ENCODE results near the gene ATP5PB.

ATP5PB gene

GRCh38 chr1:111463029-111463683 lies 13.9 kb downstream of the ATP5PB start:
- Histone ChIP-seq H3K27me3 (ENCODE audit: insufficient read depth, low read length) (no peaks in the 10 kb centered on the region), H3K4me1 (ENCODE audit: insufficient read depth, low read length, severe bottlenecking) (no peaks in the 10 kb centered on the region), H3K9ac (ENCODE audit: low read length) (no peak overlapping the region), H3K9me2 (ENCODE audit: low read depth, low read length) (no peaks in the 10 kb centered on the region), H3K27ac (ENCODE audit: low read depth, low read length, poor library complexity, severe bottlenecking) (no peak overlapping the region), H3K79me2 (ENCODE audit: insufficient read depth, low read length) (no peaks in the 10 kb centered on the region), H3K4me3 (ENCODE audit: low read depth, low read length, poor library complexity, severe bottlenecking) (no peak overlapping the region), H3K4me2 (ENCODE audit: low read length) (no peak overlapping the region), H3K36me3 (ENCODE audit: insufficient read depth, low read length) (peaks cover 59% of the 10 kb centered on the region), H4K20me1 (ENCODE audit: insufficient read depth, low read length) (no peaks in the 10 kb centered on the region), H3F3A (ENCODE audit: insufficient read depth, low read length) (no peaks in the 10 kb centered on the region), H3K9me3 (ENCODE audit: low read length) (no peaks in the 10 kb centered on the region), H2AFZ (ENCODE audit: low read length) (no peak overlapping the region)
- TF ChIP-seq CTCF (IDR thresholded peaks at IDR 0.05; ENCODE audit: low read length) = no peak
- no peak for TF ChIP-seq EZH2 (IDR thresholded peaks at IDR 0.05; ENCODE audit: borderline replicate concordance, low read length)

GRCh38 chr1:111465754-111466153 lies 16.5 kb downstream of the ATP5PB start:
- no peak for TF ChIP-seq EZH2 (IDR thresholded peaks at IDR 0.05; ENCODE audit: borderline replicate concordance, low read length)
- TF ChIP-seq CTCF (IDR thresholded peaks at IDR 0.05; ENCODE audit: low read length) = no peak

GRCh38 chr1:111466480-111466879 lies 17.2 kb downstream of the ATP5PB start:
- Histone ChIP-seq H3K36me3 (ENCODE audit: insufficient read depth, low read length) (peaks cover 47% of the 10 kb centered on the region), H3K9ac (ENCODE audit: low read length) (no peak overlapping the region), H3K9me3 (ENCODE audit: low read length) (no peaks in the 10 kb centered on the region), H3K79me2 (ENCODE audit: insufficient read depth, low read length) (no peaks in the 10 kb centered on the region), H3K9me2 (ENCODE audit: low read depth, low read length) (no peaks in the 10 kb centered on the region), H3K4me1 (ENCODE audit: insufficient read depth, low read length, severe bottlenecking) (peaks cover 14% of the 10 kb centered on the region), H3K4me3 (ENCODE audit: low read depth, low read length, poor library complexity, severe bottlenecking) (no peak overlapping the region), H4K20me1 (ENCODE audit: insufficient read depth, low read length) (no peaks in the 10 kb centered on the region), H2AFZ (ENCODE audit: low read length) (no peak overlapping the region), H3F3A (ENCODE audit: insufficient read depth, low read length) (no peaks in the 10 kb centered on the region), H3K27me3 (ENCODE audit: insufficient read depth, low read length) (no peaks in the 10 kb centered on the region), H3K4me2 (ENCODE audit: low read length) (no peak overlapping the region), H3K27ac (ENCODE audit: low read depth, low read length, poor library complexity, severe bottlenecking) (no peak overlapping the region)
- TF ChIP-seq EZH2 (IDR thresholded peaks at IDR 0.05; ENCODE audit: borderline replicate concordance, low read length) = no peak
- no peak for TF ChIP-seq CTCF (IDR thresholded peaks at IDR 0.05; ENCODE audit: low read length)

More at GRCh38 chr1:111465754-111466153, 16.5 kb downstream of the ATP5PB start:
- no peaks in the 10 kb centered on the region for H3K9me2 ChIP-seq (ENCODE audit: low read depth, low read length)
- no peaks in the 10 kb centered on the region for H3F3A ChIP-seq (ENCODE audit: insufficient read depth, low read length)
- H3K27me3 ChIP-seq (ENCODE audit: insufficient read depth, low read length) = no peaks in the 10 kb centered on the region
- no peak overlapping the region for H3K4me3 ChIP-seq (ENCODE audit: low read depth, low read length, poor library complexity, severe bottlenecking)
- no peaks in the 10 kb centered on the region for H4K20me1 ChIP-seq (ENCODE audit: insufficient read depth, low read length)
- H3K9ac ChIP-seq (ENCODE audit: low read length) = no peak overlapping the region
- H3K79me2 ChIP-seq (ENCODE audit: insufficient read depth, low read length) = no peaks in the 10 kb centered on the region
- no peak overlapping the region for H3K27ac ChIP-seq (ENCODE audit: low read depth, low read length, poor library complexity, severe bottlenecking)
- H3K4me2 ChIP-seq (ENCODE audit: low read length) = no peak overlapping the region
- peaks cover 55% of the 10 kb centered on the region for H3K36me3 ChIP-seq (ENCODE audit: insufficient read depth, low read length)
- peaks cover 7% of the 10 kb centered on the region for H3K4me1 ChIP-seq (ENCODE audit: insufficient read depth, low read length, severe bottlenecking)
- no peak overlapping the region for H2AFZ ChIP-seq (ENCODE audit: low read length)
- H3K9me3 ChIP-seq (ENCODE audit: low read length) = no peaks in the 10 kb centered on the region
